Measurements from ENCODE around the gene LHX2.

LHX2 gene

GRCh38 chr9:124010303-124010664 is 1.3 kb upstream of the LHX2 start:
- Histone ChIP-seq H3K9ac (ENCODE audit: insufficient read length, low read depth) (no peak overlapping the region), H3K36me3 (ENCODE audit: insufficient read depth, insufficient read length, low read length) (no peaks in the 10 kb centered on the region), H3K27me3 (ENCODE audit: insufficient read depth, insufficient read length) (peaks cover 97% of the 10 kb centered on the region), H3K4me3 (ENCODE audit: insufficient read length, low read depth) (peak overlapping the region; percentile 50), H3K4me1 (ENCODE audit: insufficient read depth, insufficient read length) (peaks cover 13% of the 10 kb centered on the region), H3K9me3 (ENCODE audit: insufficient read depth, low read length) (no peaks in the 10 kb centered on the region)
- DNase-seq (ENCODE audit: low read depth, low spot score) = no peak
- no peak for TF ChIP-seq YY1 (IDR thresholded peaks at IDR 0.05; ENCODE audit: insufficient read depth, insufficient read length)
- no peak for TF ChIP-seq ZNF274 (IDR thresholded peaks at IDR 0.05; ENCODE audit: low read depth, low read length)
- no peak for TF ChIP-seq SUZ12 (IDR thresholded peaks at IDR 0.05; ENCODE audit: extremely low read depth, insufficient read depth, insufficient read length)

DNA sequence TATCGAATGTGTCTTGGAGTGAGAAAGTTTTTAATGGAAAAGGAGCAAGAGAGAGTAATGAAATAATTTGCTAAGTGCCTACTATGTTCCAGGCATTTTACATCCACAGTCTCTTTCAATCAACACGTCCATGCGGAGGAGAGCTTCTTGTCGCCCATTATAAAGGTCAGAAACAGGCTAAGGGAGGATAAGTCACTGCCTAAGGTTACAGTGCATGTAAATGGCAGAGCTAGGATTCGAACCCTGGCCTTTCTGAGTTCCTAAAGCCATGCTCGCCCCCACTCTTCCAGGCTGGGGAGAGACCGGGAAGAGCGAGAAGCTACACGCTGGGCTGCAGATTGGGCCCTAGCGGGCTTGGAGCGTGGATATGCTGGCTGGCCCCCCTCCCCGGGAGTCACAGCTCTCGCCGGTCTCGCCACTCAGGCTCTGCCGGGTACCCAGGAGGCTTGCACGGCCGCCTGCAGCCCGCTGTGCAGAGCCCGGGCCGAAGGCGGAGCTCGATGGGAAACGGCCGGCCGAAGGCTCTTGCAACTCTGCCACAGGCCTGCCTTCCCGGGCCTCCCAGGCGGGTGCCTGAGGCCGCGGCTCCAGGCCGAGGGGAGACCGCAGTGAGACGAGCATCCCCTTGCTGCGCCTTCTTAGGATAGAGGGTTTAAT is 775 bp upstream of the LHX2 start:
- Histone ChIP-seq H3K4me1 (ENCODE audit: insufficient read depth, insufficient read length) (peaks cover 16% of the 10 kb centered on the region), H3K27me3 (ENCODE audit: insufficient read depth, insufficient read length) (peaks cover 97% of the 10 kb centered on the region), H3K4me3 (ENCODE audit: insufficient read length, low read depth) (peak overlapping the region; percentile 50)

DNA sequence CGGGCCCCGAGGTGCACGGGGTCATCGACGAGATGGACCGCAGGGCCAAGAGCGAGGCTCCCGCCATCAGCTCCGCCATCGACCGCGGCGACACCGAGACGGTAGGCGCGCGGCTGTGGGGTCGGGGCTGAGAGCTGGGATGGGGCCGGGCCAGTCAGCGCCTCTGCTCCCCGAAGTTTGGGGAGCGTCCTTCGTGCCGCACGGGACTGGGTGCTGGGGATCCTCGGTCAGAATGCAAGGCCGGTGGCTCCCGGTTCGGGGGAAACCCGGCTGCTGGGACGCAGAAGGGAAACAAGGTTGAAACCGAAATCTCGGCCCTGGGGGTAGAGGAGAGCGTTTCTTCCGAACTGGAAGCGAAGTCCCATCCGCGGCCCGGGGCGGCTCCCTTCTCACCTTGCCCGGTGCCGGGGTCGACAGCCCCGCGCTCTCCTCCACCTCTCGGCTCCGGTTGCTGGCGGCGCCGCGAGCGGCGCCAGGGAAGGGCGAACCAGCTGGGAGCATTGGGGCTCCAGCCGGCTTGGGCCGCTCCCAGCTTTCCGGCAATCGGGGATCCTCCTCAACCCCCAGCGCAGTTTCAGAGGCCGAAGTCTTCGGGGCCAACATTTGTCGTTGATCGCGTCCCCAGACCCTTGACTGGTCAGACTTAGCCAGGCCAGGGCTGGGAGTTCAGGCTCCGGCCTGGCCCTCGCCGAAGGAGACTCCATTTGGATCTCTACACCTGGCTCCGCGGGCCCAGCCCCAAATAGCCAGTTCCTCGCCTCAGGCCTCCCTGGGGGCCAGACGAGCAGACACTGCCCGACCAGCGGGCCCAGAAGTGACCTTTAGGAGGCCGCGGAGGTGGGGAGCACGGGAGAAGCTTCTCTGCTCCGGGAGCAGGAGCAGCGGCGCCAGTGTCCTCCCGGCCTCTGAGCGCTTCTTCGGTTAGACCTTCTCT is 1.1 kb downstream of the LHX2 start:
- no peak for DNase-seq (ENCODE audit: low read depth, low spot score)

More for the DNA sequence above, 775 bp upstream of the LHX2 start:
- H3K9me3 ChIP-seq (ENCODE audit: insufficient read depth, low read length) = no peaks in the 10 kb centered on the region
- H3K9ac ChIP-seq (ENCODE audit: insufficient read length, low read depth) = peak overlapping the region; percentile 71
- TF ChIP-seq ZNF274 (IDR thresholded peaks at IDR 0.05; ENCODE audit: low read depth, low read length) (no peak), SUZ12 (IDR thresholded peaks at IDR 0.05; ENCODE audit: extremely low read depth, insufficient read depth, insufficient read length) (no peak), YY1 (IDR thresholded peaks at IDR 0.05; ENCODE audit: insufficient read depth, insufficient read length) (no peak)
- DNase-seq (ENCODE audit: low read depth, low spot score) = no peak
- no peaks in the 10 kb centered on the region for H3K36me3 ChIP-seq (ENCODE audit: insufficient read depth, insufficient read length, low read length)

GRCh38 chr9:124013309-124014210 is 2.0 kb downstream of the LHX2 start:
- Histone ChIP-seq H3K4me1 (ENCODE audit: insufficient read depth, insufficient read length) (peaks cover 15% of the 10 kb centered on the region), H3K9ac (ENCODE audit: insufficient read length, low read depth) (peak overlapping the region; percentile 85)

More for the DNA sequence above, 1.1 kb downstream of the LHX2 start:
- peak overlapping the region; percentile 50 for H3K4me3 ChIP-seq (ENCODE audit: insufficient read length, low read depth)
- H3K9ac ChIP-seq (ENCODE audit: insufficient read length, low read depth) = peak overlapping the region; percentile 85
- H3K36me3 ChIP-seq (ENCODE audit: insufficient read depth, insufficient read length, low read length) = no peaks in the 10 kb centered on the region
- no peaks in the 10 kb centered on the region for H3K9me3 ChIP-seq (ENCODE audit: insufficient read depth, low read length)
- peaks cover 97% of the 10 kb centered on the region for H3K27me3 ChIP-seq (ENCODE audit: insufficient read depth, insufficient read length)
- H3K4me1 ChIP-seq (ENCODE audit: insufficient read depth, insufficient read length) = peaks cover 17% of the 10 kb centered on the region
- TF ChIP-seq ZNF274 (IDR thresholded peaks at IDR 0.05; ENCODE audit: low read depth, low read length) = no peak
- peak; percentile 14 for TF ChIP-seq SUZ12 (IDR thresholded peaks at IDR 0.05; ENCODE audit: extremely low read depth, insufficient read depth, insufficient read length)

GRCh38 chr9:124014211-124014955 is 2.8 kb downstream of the LHX2 start:
- peaks cover 92% of the 10 kb centered on the region for H3K27me3 ChIP-seq (ENCODE audit: insufficient read depth, insufficient read length)

More at GRCh38 chr9:124013309-124014210, 2.0 kb downstream of the LHX2 start:
- DNase-seq (ENCODE audit: low read depth, low spot score) = no peak
- H3K9me3 ChIP-seq (ENCODE audit: insufficient read depth, low read length) = no peaks in the 10 kb centered on the region
- TF ChIP-seq YY1 (IDR thresholded peaks at IDR 0.05; ENCODE audit: insufficient read depth, insufficient read length) (no peak), SUZ12 (IDR thresholded peaks at IDR 0.05; ENCODE audit: extremely low read depth, insufficient read depth, insufficient read length) (no peak), ZNF274 (IDR thresholded peaks at IDR 0.05; ENCODE audit: low read depth, low read length) (no peak)
- peak overlapping the region; percentile 50 for H3K4me3 ChIP-seq (ENCODE audit: insufficient read length, low read depth)
- H3K36me3 ChIP-seq (ENCODE audit: insufficient read depth, insufficient read length, low read length) = no peaks in the 10 kb centered on the region
- H3K27me3 ChIP-seq (ENCODE audit: insufficient read depth, insufficient read length) = peaks cover 95% of the 10 kb centered on the region

GRCh38 chr9:124014956-124015660 is 3.5 kb downstream of the LHX2 start:
- no peak for TF ChIP-seq YY1 (IDR thresholded peaks at IDR 0.05; ENCODE audit: insufficient read depth, insufficient read length)
- peak; percentile 68 for TF ChIP-seq SUZ12 (IDR thresholded peaks at IDR 0.05; ENCODE audit: extremely low read depth, insufficient read depth, insufficient read length)
- TF ChIP-seq ZNF274 (IDR thresholded peaks at IDR 0.05; ENCODE audit: low read depth, low read length) = no peak
- peaks cover 15% of the 10 kb centered on the region for H3K4me1 ChIP-seq (ENCODE audit: insufficient read depth, insufficient read length)
- H3K4me3 ChIP-seq (ENCODE audit: insufficient read length, low read depth) = no peak overlapping the region
- H3K27me3 ChIP-seq (ENCODE audit: insufficient read depth, insufficient read length) = peaks cover 92% of the 10 kb centered on the region
- DNase-seq (ENCODE audit: low read depth, low spot score) = no peak
- no peaks in the 10 kb centered on the region for H3K36me3 ChIP-seq (ENCODE audit: insufficient read depth, insufficient read length, low read length)
- H3K9ac ChIP-seq (ENCODE audit: insufficient read length, low read depth) = peak overlapping the region; percentile 27
- no peaks in the 10 kb centered on the region for H3K9me3 ChIP-seq (ENCODE audit: insufficient read depth, low read length)

More at GRCh38 chr9:124014211-124014955, 2.8 kb downstream of the LHX2 start:
- DNase-seq (ENCODE audit: low read depth, low spot score) = no peak
- peaks cover 15% of the 10 kb centered on the region for H3K4me1 ChIP-seq (ENCODE audit: insufficient read depth, insufficient read length)
- TF ChIP-seq SUZ12 (IDR thresholded peaks at IDR 0.05; ENCODE audit: extremely low read depth, insufficient read depth, insufficient read length) (peak; percentile 21), ZNF274 (IDR thresholded peaks at IDR 0.05; ENCODE audit: low read depth, low read length) (no peak), YY1 (IDR thresholded peaks at IDR 0.05; ENCODE audit: insufficient read depth, insufficient read length) (no peak)
- no peaks in the 10 kb centered on the region for H3K36me3 ChIP-seq (ENCODE audit: insufficient read depth, insufficient read length, low read length)
- no peaks in the 10 kb centered on the region for H3K9me3 ChIP-seq (ENCODE audit: insufficient read depth, low read length)
- H3K4me3 ChIP-seq (ENCODE audit: insufficient read length, low read depth) = no peak overlapping the region
- H3K9ac ChIP-seq (ENCODE audit: insufficient read length, low read depth) = no peak overlapping the region
